Activated CD4-positive, alpha-beta T cell treated with anti-CD3 and anti-CD28 coated beads, Interleukin-2, amount 50 U/mL, for 4 hours (primary cell): Measurements from ENCODE around the gene PRF1.

Source experiments
- DNase-seq, 2 experiments: peaks; one replicate each; pipeline ENCODE4 v3.0.0-alpha.2; 2020

The PRF1 gene

DNA sequence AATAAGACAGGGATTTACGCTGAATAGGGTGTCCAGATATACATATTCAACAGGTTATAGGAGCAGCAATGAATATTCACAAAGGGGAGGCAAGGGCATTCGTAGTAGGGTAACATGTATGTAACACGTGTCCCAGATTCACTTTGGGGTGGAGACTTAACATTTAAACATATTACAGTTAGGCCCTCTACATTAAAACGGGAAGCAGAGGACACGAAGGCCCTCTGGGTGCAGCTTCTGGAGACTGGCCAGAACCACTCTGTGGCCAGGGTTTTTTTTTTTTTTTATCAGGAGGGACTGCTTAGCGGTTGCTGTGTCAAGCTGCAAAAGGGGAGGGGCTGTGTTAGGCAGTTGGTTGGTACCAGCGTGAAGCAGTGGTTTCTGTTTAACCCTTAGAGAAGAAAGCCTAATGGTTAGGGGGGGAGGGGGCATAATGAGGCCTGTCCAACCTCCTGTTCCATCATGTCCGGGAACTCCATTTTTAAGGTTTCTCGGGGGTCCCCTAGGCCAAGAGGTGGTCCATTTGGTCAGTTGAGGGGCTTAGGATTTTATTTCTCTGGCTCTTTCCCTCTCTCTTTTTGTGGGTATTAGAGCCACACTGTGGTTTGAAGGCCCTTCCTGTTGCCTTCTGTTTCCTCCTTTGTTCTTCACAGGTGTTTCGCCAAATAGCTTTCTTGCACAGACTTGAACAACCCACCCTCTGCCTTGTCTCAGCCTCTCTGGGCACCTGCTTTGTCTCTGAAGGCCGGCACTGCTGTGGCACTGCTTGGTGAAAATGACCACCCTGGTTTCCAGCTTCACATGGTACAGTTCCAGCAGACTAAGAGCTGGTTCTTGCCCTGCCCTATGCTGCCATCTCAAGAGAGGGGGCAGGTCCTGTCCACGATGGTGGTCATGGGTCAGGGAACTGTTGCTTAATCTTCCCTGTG is 26.4 kb downstream of the PRF1 start:
- DNase-seq: no peak

DNA sequence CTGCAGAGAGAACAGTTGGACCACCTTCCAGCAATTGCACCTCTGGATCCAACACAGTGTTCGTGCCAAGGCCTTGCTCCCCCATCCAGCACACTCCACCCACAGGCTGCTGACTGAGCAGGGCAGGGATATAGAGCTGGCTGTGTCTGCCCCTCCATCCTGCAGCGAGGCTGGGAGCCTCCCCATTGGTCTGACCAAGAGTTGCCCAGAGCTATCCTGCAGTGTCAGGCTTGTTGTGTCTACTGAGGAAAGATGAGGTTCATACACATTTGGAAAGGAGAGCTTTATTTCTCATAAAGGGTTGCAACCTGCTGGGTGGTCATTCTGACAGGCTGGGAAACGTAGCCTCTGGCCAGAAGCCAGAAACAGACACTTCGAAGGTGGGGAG is 27.1 kb downstream of the PRF1 start:
- DNase-seq: no peak

- no peak for DNase-seq
These were observed 28.7 kb downstream of the PRF1 start for GRCh38 chr10:70573599-70574506.

GRCh38 chr10:70571636-70572439 is 30.7 kb downstream of the PRF1 start:
- no peak for DNase-seq

DNA sequence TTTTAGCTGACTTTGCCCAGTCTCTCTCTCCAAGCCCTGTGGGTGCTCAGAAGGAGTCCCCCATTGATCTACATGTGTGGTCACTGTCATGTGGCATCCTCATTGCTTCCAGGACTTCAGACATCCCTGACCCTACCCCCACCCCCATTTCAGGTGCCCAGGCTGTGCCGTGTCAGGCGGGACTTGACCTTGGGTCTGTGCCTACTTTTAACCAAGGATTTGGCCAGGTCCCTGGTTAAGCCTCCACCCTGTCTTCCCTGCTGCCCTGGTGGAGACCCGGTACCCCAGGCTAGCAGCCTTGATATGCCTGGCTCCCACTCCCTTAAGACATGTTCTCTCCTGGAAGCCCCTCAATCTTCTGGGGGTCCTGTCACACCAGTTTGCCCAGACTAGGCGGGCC is 31.3 kb downstream of the PRF1 start:
- no peak for DNase-seq

DNA sequence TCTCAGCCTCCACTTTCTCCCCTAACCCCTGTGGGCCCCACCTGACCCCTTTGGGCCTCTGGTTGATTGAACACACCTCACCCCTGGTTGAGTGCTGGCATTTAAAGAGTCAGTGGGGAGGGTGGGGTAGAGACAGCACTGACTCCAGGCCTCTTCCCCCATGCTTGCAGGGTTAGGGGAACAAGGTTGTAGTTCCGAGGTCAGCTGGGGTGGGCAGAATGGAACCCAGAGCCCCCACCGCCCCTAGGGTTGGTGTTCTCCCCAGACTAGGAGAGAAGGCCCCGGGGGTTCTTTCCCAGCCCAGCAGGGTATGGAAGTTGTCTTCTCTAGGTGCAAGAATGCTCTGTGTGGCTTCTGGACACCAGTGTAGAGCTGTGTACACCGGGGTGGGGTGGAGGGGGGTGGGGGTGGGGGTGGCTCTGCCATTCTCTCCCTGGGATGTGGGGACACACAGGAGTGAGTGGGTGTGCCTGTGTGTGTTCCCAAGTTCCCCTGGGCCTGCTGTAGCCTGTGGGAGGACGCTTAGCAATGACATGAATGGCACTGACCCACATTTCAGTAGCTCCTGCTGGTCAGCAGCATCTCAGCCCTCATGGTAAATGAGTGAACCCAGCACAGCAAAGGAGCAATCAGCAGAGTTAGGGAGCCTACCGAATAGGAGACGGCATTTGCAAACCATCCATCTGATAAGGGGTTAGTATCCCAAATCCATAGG is 33.6 kb downstream of the PRF1 start:
- no peak for DNase-seq

DNA sequence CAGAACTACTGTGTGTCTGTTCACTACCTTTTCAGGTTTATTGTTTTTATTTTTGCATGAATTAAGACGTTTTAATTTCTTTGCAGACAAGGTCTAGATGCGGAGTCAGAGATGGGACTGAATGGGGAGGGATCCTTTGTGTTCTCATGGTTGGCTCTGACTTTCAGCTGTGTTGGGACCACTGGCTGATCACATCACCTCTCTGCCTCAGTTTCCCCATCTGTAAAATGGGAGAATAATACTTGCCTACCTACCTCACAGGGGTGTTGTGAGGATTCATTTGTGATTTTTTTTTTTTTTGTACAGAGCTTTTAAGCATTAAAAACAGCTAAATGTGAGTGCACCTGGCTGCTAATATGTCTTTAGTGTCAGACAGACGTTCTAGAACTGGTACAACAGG is 34.4 kb downstream of the PRF1 start:
- DNase-seq: no peak

GRCh38 chr10:70567603-70568002 is 34.9 kb downstream of the PRF1 start:
- DNase-seq: no peak

DNA sequence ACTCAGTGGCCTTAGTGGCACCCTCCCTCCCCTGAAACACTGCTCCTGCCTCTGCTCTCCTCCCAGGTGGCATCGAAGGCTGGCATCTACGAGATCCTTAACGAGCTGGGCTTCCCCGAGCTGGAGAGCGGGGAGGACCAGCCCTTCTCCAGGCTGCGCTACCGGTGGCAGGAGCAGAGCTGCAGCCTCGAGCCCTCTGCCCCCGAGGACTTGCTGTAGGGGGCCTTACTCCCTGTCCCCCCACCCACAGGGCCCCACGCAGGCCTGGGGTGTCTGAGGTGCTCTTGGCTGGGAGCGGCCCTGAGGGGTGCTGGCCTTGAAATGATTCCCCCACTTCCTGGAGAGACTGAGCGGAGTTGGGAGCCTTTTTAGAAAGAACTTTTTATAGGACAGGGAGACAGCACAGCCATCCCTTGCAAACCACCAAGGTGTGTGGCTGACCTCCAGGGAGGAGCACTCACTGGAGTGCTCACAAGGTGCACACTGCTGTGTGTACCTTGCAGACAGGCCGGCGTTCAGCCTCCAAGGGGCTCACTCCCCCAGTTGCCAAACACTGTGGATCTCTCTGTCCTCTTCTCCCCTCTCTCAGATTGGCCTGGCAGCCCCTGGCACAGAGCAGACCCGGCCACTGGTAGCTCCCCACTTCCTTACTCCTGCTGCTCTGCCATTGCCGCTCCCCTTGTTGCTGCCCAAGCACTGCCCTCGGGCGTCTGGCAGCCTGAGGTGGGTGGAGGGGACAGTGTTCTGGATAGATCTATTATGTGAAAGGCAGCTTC is 35.8 kb downstream of the PRF1 start:
- DNase-seq: no peak

DNA sequence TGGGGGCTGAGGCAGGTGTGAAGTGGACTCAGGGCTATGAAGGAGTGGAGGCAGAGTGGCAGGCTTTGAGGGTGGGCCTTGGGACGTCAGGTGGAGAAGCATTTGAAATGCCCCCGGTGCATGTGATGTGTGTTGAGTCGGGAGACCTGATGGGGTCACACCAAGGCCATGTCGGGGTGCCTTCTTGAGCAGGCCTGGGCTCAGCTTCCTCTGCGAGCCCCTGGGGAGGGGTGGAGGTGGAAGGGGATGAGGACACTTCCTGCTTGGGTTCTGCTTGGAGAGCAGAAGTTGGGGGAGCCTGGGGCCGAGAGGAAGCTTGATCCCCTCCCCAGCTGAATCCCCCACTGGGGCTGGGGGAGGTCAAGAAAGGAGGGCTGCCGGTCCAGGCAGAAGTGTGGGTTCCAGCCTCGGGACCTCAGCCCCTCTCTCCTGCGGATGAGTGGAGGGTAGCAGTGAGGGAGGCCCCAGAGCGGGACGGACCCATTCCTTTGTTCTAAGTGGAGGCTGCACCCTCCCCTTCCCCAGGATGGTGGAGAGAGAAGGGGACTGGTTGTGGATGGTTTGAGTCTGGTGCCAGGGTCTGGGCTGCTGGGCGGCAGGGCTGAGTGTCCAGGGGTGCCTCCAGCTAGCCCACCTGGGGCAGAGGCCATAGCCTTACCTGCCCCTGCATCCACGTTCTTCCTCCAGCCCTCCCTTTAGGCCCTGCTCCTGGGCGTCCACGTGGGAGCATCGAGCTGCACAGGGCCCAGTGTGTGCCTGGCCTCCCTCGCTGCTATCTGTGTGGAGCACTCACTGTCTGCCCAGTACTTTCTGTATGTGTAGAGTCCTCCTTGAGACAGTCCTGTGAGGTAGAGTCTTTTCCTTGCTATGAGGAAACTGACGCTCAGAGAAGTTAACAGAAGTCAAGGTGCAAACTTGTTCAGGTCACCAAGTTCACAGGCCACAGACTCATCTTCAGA is 36.7 kb downstream of the PRF1 start:
- DNase-seq: no peak

- no peak for DNase-seq
These were observed 37.6 kb downstream of the PRF1 start for GRCh38 chr10:70564901-70565351.

GRCh38 chr10:70564113-70564725 is 38.3 kb downstream of the PRF1 start:
- no peak for DNase-seq

DNA sequence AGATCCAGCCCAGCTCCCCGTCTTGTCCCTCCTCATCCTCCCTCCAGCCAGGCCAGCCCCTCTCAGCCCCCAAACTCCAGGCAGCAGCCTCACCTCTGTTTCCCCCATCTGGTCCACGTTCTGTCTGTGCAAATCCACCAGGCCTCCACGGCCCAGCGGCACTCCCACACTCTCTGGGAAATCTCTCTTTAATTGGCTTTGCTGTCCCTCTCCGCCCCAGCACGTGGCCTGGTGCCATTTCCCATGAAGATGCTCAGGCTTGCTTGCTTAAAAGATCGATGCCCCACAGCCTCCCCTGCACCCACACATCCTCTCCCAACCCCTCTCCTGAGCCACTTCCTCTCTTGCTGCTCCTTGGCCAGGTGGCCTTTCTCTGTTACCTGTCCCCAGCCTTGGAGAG is 39.3 kb downstream of the PRF1 start:
- DNase-seq: no peak

DNA sequence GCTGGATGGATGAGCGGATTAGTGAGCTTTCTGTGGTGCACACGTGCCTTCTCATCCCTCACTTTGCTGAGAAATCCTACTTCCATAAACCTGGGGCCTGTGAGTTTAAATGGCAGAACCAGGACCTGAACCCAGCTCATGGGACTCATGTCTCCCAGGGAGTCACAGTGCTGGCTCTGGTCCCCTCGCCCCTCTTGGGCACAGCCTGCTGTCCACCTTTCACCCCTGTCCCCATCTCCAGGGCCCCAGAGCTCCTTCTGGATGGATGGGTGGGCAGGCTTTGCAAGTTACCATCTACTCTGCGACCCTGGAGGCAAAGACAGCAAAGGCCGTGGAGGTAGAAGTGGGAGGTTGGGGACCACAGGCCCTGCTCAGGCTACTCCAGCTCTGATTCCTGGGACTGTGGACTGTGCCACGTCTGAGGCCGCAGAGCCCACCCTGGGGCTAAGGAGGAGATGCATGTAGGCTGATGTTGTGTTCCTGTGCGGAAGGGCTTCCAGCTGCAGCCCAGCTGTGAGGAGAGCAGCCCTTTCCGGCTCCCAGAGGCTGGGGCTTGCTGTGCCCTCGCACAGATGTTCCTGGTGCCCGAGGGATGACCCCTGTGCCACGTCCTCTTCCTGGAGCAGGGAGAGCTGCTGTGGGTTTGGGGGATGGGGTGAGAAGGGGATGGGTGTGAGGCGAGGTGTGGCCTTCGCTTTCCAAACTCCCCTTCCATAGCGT is 40.3 kb downstream of the PRF1 start:
- DNase-seq: no peak

- no peak for DNase-seq
These were observed 41.0 kb downstream of the PRF1 start for GRCh38 chr10:70561558-70561957.

GRCh38 chr10:70561070-70561469 is 41.5 kb downstream of the PRF1 start:
- no peak for DNase-seq

DNA sequence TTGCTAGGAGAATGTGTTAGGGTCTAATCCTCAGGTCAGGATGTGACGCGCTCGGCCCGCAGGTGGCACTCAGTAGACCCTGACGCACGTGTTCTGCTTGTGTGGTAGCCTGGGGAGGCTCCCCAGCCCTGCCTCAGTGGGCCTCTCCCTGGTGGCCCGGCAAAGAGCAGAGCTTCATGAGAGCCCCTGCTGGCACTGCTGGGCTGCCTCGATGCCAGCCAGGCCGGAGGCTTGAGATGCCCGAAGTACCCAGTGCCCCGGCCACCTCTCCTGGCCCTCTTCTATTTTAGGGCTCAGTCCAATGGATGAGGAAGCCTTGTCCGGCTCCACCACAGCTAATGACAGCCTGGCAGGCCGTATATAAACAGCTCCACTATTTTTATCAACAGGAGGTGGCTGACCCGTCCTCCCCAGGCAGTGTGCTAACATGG is 42.0 kb downstream of the PRF1 start:
- DNase-seq: no peak

DNA sequence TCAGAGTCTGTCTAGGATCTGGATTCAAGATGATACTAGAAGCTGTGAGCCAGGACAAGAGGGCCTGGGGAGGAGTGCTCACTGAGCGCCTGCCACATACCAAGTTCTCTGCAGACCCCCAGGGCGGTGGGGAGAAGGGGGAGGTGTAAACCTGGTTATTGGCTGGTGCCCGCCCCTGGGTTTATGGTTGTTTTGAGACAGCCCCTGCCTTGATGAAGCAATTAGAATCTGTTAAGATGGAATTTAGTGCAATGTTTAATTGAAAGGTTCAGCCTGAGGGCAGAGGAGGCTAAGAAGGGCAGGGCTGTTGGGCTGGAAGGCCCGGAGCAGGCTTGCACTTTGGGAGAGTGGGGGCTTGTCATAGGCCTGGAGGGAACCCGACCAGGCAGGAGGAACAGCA is 42.7 kb downstream of the PRF1 start:
- no peak for DNase-seq
